Brain microvascular endothelial cell (primary cell): ENCODE measurements around the gene TMEM135.

Experiments
- DNase-seq: peaks from one replicate; pipeline ENCODE4 v3.0.0-alpha.2; 2020
- H3K27ac ChIP-seq: fragments of 250-450 bp; sonication (Bioruptor Pico); 2 replicates; pipeline ENCODE4 v1.5.1; 2020; ENCODE audit warnings: mild to moderate bottlenecking, moderate library complexity
- H3K27me3 ChIP-seq: fragments of 250-450 bp; sonication (Bioruptor Pico); replicated peaks from 2 replicates; pipeline ENCODE4 v1.5.1; 2020; ENCODE audit warnings: mild to moderate bottlenecking
- H3K36me3 ChIP-seq: fragments of 250-450 bp; sonication (Bioruptor Pico); replicated peaks from 2 replicates; pipeline ENCODE4 v1.5.1; 2020; ENCODE audit warnings: mild to moderate bottlenecking
- H3K4me3 ChIP-seq: 2 replicates; pipeline ENCODE4 v1.5.1; 2011; ENCODE audit warnings: low read depth, mild to moderate bottlenecking, control low read depth, low read length, moderate library complexity
- in situ Hi-C: cut with HindIII; loops from 2 replicates; pipeline ENCODE4 v1.10.0; 2017; ENCODE audit warnings: low sequenced_read_pairs, low pct_ligation_motif_present
- TF ChIP-seq, protein P1 (sequence below): IDR thresholded peaks from 2 replicates; pipeline ENCODE4 v1.5.1; 2011; ENCODE audit warnings: low read depth, mild to moderate bottlenecking, moderate library complexity, low read length, control low read depth, inconsistent platforms; ENCODE audit errors: missing control alignments

The TMEM135 gene

DNA sequence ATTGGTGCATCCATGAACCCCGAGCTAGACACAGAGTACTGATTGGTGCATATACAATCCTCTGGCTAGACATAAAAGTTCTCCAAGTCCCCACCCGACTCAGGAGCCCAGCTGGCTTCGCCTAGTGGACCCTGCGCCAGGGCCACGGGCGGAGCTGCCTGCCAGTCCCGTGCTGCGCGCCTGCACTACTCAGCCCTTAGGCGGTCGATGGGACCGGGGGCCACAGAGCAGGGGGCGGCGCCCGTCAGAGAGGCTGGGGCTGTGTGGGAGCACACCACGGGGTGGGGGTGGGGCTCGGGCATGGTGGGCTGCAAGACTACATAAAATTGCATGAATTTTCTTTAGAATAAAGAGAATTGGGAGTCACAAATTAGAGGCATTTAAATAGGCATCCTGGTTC lies 248.6 kb downstream of the TMEM135 start:
- Histone ChIP-seq H3K36me3 (no peaks in the 10 kb centered on the region), H3K27me3 (no peaks in the 10 kb centered on the region), H3K27ac (no peak overlapping the region), H3K4me3 (no peak overlapping the region)
- TF ChIP-seq, protein P1, sequence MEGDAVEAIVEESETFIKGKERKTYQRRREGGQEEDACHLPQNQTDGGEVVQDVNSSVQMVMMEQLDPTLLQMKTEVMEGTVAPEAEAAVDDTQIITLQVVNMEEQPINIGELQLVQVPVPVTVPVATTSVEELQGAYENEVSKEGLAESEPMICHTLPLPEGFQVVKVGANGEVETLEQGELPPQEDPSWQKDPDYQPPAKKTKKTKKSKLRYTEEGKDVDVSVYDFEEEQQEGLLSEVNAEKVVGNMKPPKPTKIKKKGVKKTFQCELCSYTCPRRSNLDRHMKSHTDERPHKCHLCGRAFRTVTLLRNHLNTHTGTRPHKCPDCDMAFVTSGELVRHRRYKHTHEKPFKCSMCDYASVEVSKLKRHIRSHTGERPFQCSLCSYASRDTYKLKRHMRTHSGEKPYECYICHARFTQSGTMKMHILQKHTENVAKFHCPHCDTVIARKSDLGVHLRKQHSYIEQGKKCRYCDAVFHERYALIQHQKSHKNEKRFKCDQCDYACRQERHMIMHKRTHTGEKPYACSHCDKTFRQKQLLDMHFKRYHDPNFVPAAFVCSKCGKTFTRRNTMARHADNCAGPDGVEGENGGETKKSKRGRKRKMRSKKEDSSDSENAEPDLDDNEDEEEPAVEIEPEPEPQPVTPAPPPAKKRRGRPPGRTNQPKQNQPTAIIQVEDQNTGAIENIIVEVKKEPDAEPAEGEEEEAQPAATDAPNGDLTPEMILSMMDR = no peak
- no peak for DNase-seq
- in situ Hi-C loops = loop anchor here (25.0 kb wide), 1 partner anchor 349 kb away; no protein-coding TSS in a partner anchor

DNA sequence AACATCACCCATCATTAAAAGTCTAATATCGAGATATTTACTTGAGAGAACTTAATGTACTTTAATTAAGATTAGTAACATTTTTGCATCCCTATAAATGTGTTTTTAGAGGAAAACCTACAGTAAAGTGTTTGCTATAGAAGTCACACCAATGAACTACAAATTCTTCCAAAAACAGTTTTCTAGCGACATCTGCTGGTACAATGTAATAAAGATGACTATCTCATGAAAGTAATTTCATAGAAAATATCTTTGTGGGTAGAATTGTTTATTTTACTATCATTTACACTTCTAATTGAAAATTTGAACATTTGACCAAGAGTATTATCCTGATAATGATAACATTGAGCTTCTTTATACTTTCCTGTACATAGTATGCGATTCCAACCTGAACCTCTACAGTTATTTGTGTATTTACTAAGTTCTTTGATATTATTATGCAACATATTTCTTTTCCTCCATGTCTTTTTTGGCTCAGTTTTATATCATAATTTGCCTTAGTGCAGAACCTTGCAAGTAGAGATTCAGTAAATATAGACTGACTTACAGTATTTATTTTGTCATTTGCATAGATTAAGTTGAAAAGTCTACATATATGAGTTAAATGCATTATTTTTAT lies 252.7 kb downstream of the TMEM135 start:
- H3K27ac ChIP-seq = no peak overlapping the region
- H3K36me3 ChIP-seq = no peaks in the 10 kb centered on the region
- in situ Hi-C loops = loop anchor here (25.0 kb wide), 1 partner anchor 353 kb away; no protein-coding TSS in a partner anchor
- TF ChIP-seq, protein P1 = peak; percentile 34
- no peaks in the 10 kb centered on the region for H3K27me3 ChIP-seq
- H3K4me3 ChIP-seq = no peak overlapping the region
- DNase-seq = peak; percentile 9

DNA sequence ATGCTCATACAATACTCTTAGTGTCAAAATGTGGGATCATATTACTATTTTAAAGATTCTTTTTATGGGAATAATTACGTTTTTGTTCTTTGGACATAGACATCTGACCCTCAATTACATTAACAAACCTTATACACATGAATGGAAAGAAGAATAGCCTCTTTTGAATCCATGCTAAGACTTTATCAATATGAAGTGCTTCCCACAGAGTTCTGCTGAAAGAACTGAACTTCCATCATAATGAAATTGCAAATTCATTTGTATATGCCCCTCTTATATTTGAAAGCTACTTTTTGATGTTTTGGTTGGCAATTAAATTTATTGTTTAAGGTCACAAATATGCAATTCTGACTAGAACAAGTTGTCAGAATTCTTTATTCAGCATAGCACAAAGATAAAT lies 254.9 kb downstream of the TMEM135 start:
- TF ChIP-seq, protein P1 = no peak
- in situ Hi-C loops = loop anchor here (25.0 kb wide), 1 partner anchor 355 kb away; no protein-coding TSS in a partner anchor
- Histone ChIP-seq H3K27me3 (no peaks in the 10 kb centered on the region), H3K36me3 (no peaks in the 10 kb centered on the region), H3K4me3 (no peak overlapping the region), H3K27ac (no peak overlapping the region)
- DNase-seq = no peak

DNA sequence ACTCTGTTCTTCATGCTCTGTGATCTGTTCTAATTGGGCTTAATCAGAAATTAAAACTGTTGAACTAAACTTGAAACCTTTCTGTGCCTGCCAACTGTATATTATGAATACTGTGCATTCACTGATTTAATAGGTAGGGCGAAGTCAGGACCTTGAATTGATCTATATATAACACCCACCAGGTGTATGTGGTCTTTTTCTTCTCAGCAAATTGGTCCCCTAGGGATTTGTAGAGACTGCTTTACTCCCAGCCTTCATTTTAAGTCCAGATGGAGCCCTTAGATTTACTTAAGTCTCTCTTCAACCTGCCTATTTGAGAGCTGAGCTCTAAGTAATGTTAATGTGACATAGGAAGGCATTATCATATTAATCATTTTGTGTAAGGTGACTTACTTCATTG lies 257.5 kb downstream of the TMEM135 start:
- DNase-seq = no peak
- Histone ChIP-seq H3K36me3 (no peaks in the 10 kb centered on the region), H3K27ac (no peak overlapping the region), H3K27me3 (no peaks in the 10 kb centered on the region), H3K4me3 (no peak overlapping the region)
- TF ChIP-seq, protein P1 = no peak
- in situ Hi-C loops = loop anchor here (25.0 kb wide), 1 partner anchor 358 kb away; no protein-coding TSS in a partner anchor

DNA sequence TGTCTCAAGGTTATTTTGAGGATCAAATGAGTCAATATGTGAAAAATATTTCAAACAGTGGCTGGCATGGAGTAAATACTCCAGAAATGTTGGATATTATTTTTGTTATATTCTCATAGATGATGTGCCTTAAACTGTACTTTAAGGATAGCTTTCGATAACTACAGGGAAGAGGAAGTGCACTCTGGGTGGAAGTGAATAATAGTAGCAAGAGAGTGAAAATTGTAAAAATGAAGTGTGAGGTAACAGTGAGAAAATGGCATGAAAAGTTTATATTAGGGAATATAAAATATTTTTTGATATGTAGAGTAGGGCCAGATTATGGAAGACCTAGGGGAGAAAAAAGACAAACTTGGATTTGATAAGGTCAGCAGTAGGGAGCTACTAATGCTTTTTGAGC lies 258.9 kb downstream of the TMEM135 start:
- Histone ChIP-seq H3K36me3 (no peaks in the 10 kb centered on the region), H3K27ac (no peak overlapping the region), H3K4me3 (no peak overlapping the region), H3K27me3 (no peaks in the 10 kb centered on the region)
- in situ Hi-C loops = loop anchor here (25.0 kb wide), 1 partner anchor 359 kb away; no protein-coding TSS in a partner anchor
- TF ChIP-seq, protein P1 = no peak
- DNase-seq = no peak
